NCI-H1930 (cell line): Measurements from ENCODE around the gene KCNQ1.

Experiments
- DNase-seq, 2 experiments: peaks; one replicate each; lab custom pipeline; 2025; lab: John Stamatoyannopoulos, UW

The KCNQ1 gene

DNA sequence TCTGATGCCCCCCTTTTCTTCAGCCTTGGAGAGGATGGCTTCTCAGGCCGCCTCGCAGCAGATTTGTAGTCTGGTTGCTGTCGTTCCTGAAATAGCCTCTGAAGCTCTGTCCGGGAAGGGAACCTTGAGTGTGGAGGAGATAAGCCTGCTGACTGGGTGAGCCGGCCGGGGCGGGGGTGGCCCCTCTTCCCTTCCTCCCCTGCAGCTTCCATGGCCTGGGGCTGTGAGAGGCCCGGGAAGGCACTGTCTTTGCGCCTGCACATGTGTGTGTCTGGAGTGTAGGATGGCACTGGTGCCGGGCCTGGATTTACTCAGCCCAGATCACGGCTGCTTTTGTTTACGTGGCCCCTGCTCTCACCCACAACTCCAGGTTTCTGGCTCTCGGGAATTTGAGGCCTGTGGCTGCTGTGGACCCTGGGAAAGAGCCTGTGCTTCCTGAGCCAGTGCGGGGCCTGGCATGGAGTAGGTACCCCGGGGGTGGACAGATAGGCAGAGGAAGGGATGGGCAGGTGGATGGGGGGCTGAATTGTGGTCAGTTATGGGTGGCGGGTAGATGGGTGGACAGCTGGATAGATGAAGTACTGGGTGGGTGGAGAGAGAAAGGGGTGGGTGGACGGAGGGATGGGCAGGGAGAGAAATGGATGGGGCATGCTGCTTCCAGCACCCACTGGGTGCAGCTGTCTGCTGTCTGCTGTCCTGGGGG, 16.6 kb downstream of the KCNQ1 start:
- no peak for DNase-seq

DNA sequence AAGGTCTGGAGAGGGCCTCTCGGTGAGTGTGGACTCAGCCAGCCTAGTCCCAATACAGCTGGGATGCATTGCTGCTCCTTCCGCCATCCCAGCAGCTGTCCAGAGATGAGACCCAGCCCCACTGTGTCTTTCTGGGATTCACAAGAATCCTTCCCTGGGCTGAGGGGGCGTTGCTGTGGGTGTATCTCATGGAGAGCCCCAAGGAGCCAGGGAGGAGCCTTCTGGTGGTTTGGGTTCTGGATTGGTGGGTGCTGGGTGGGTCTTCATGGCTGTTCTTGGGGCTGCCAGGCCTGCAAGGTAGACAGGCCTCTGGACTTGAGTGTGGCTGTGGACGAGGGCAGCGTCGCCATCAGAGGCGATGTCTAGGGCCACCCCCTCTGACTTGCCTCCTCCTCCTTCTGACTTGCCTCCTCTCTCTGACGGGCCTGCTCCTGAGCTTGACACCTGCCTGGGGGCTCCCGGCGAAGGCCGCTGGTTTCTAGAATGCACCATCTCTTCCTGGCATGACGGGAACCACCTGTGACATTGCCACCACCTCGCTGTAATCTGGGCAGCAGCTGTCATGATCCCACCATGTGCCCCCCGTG, 17.2 kb downstream of the KCNQ1 start:
- DNase-seq, result no peak

DNA sequence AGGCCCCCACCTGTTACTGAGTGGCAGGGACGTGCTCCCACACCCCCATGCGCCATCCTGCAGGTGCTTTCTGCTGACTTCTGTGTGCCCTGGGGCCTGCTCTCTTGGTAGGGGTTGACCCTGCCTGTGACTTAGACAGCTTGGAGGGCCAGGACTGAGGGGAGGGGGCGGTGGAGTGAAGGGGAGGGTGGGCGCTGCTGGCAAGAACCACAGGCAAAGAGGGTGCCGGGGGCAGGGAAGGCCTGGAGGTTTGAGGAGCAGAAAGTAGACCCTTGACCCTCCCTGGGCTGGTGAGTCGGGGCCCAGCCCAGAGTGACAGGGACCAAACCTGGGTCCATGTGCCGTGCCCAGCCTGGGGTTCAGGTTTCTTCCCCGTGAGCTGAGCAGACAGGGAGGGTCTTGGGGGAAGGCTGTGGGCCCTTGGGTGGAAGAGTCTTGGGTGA, 17.8 kb downstream of the KCNQ1 start:
- no peak for DNase-seq

GRCh38 chr11:2462986-2463765, 18.4 kb downstream of the KCNQ1 start:
- DNase-seq, result no peak

GRCh38 chr11:2463766-2464277, 19.0 kb downstream of the KCNQ1 start:
- no peak for DNase-seq

GRCh38 chr11:2464451-2465165, 19.8 kb downstream of the KCNQ1 start:
- no peak for DNase-seq

GRCh38 chr11:2465202-2466068, 20.6 kb downstream of the KCNQ1 start:
- no peak for DNase-seq

GRCh38 chr11:2466069-2466801, 21.4 kb downstream of the KCNQ1 start:
- DNase-seq, result no peak

GRCh38 chr11:2466869-2467694, 22.3 kb downstream of the KCNQ1 start:
- no peak for DNase-seq

GRCh38 chr11:2467695-2468055, 22.9 kb downstream of the KCNQ1 start:
- no peak for DNase-seq

DNA sequence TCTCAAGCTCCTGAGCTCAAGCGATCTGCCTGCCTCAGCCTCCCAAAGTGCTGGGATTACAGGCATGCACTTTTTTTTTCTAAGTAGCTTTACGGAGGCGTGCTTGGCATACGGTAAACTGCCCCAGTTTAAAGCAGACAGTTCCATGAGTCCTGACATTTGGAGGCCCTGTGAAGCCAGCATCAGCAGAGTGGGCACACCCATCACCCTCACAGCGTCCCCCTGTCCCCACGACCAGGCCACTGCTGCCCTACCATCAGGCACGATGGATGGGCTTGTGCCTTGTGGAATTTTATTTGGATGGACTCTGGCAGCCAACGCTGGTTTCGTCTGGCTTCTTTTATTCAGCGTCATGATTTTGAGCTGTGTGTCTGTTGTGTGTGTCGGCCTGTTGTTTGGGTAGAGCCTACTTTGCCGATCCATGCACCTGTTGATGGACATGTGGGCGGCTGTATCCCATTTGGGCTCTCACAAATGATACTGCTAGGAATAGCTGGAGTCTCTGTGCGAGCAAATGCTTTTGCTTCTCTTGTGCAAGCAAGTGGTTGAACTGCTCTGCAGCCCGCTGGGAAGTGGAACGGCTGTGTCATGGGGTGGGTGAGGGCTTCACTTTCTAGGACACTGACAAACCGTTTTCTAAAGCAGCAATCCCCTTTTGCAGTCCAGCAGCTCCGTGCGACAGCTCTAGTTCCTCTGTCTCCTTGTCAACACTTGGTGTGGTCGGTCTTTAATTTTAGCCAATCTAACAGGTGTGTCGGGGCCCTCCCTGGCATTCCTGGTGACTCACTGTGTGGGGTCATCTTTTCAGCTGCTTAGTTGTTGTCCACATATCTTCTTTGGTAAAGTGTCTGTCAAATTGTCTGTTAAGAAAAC, 23.8 kb downstream of the KCNQ1 start:
- no peak for DNase-seq

GRCh38 chr11:2470495-2470894, 25.7 kb downstream of the KCNQ1 start:
- DNase-seq, result no peak

- DNase-seq, result no peak
Measured at GRCh38 chr11:2471048-2471803, 26.4 kb downstream of the KCNQ1 start.

GRCh38 chr11:2471804-2472096, 26.9 kb downstream of the KCNQ1 start:
- no peak for DNase-seq

- DNase-seq, result no peak
Measured at GRCh38 chr11:2472428-2473186, 27.8 kb downstream of the KCNQ1 start.

- DNase-seq, result no peak
Measured at GRCh38 chr11:2473361-2474058, 28.7 kb downstream of the KCNQ1 start.
